GM13976 (cell line): ENCODE measurements around the gene PIEZO2.
A peak's percentile ranks its signal among the peaks of the same experiment; 100 is the strongest.

Source experiments
- DNase-seq: peaks from one replicate; pipeline ENCODE4 v3.0.0; 2012; ENCODE audit warnings: low spot score
- in situ Hi-C: fragments of 300-500 bp; cut with MboI; formaldehyde crosslinking; loops from one replicate; pipeline ENCODE4 v1.12.0; 2022; ENCODE audit warnings: low sequenced_read_pairs, mixed read lengths, inconsistent platforms; ENCODE audit not compliant: unreplicated experiment
- TF ChIP-seq, protein P1 (sequence below): IDR thresholded peaks from 2 replicates; pipeline ENCODE4 v1.5.1; 2012; ENCODE audit warnings: borderline replicate concordance, mild to moderate bottlenecking; ENCODE audit not compliant: insufficient read depth; ENCODE audit errors: extremely low read depth, missing control alignments, control extremely low read depth

The PIEZO2 gene

DNA sequence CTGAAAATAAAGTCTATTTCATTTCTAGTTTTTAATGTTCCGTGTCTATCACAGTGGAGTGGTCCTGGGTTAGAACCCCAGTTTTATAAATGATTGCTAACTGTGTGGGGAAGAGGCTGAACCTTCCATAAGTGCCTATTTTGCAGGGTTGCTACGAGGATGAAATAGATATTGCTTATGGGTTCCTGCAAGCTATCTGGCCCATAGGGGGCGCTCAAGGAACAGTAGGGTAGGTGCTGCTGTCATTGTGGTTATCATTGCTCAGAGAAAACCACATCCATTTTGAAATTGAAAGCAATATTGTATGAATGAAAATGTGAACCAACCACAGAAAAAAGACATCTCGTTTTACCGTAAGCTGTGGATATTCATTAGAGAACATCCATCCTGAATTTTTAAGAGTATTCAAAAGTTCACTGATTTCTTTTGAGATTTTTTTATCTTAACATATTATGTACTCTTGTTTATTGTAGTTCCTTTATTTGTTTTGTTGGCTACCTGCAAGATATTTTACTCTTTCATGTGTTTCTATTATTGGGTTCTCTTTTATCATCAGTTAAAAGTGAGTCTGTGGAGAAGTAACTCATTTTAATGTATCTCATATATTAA is 362.0 kb downstream of the PIEZO2 start:
- peak; percentile 71 for DNase-seq
- in situ Hi-C loops: no loop called here
- TF ChIP-seq, protein P1, sequence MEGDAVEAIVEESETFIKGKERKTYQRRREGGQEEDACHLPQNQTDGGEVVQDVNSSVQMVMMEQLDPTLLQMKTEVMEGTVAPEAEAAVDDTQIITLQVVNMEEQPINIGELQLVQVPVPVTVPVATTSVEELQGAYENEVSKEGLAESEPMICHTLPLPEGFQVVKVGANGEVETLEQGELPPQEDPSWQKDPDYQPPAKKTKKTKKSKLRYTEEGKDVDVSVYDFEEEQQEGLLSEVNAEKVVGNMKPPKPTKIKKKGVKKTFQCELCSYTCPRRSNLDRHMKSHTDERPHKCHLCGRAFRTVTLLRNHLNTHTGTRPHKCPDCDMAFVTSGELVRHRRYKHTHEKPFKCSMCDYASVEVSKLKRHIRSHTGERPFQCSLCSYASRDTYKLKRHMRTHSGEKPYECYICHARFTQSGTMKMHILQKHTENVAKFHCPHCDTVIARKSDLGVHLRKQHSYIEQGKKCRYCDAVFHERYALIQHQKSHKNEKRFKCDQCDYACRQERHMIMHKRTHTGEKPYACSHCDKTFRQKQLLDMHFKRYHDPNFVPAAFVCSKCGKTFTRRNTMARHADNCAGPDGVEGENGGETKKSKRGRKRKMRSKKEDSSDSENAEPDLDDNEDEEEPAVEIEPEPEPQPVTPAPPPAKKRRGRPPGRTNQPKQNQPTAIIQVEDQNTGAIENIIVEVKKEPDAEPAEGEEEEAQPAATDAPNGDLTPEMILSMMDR: peak; percentile 70

DNA sequence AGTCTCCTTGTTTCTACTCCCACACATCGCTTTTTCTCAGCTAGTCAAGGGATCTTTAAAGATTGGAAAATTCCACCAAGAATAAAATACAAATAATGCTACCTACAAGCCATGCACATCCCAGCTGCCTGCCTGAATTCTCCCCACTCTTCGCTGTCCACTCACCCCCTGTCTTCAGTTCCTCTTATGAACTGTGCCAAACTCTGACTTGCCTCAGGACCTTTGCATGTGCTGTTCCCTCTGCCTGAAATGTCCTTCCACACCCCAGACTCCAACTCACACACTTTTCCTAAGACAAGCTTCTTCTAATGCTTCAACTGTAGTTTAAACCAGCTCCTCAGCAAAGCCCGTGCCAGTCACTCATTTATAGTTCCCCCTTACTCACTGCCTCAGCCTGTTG is 363.6 kb downstream of the PIEZO2 start:
- in situ Hi-C loops: no loop called here
- no peak for DNase-seq
- TF ChIP-seq, protein P1: no peak

DNA sequence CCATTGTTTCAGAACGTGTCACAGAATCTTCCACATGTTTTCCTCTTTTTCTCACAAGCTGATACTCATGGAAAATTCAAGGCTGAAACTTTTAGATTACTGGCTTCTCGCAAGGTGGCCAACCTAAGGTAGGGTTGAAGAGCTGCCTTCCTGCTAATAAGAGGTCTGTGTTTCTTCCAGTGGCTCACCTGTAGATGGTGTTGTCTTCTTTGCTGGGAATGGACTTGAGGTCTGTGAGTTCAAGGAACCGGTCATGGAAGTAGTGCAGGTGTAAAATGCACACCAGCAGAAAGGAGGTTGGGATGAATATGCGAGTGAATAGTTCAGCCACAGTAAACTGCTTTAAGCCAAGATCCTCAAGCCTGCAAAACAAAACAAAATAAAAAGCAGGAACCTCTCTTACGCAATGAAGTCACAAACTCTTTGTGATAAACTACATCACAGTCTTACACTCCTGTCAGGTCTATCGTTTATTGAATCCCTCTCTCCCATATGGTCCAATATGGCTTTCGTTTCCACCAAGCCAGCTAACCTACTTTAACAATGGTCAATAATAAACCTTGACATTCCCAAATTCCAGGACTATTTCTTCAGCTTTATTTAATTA is 364.7 kb downstream of the PIEZO2 start:
- TF ChIP-seq, protein P1: no peak
- DNase-seq: no peak
- in situ Hi-C loops: no loop called here

DNA sequence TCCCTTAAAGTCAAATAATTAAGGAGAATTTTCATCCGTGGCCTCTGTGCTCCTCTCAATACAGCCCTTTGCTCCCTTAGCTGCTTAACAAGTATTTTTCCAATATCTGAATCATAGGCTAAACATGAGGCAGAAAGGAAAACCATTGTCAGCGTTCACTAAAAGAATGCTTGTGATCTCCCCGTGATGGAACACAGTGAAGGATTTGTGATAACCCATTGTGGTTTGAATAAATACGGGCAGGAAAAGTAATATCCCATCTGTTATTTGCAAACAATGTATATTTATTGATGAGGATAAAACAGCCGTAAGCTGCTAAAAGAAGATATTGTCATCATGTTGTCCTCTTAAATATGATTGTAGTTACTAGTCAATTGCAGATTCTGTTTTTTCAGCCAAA is 365.4 kb downstream of the PIEZO2 start:
- in situ Hi-C loops: no loop called here
- DNase-seq: no peak
- TF ChIP-seq, protein P1: no peak

DNA sequence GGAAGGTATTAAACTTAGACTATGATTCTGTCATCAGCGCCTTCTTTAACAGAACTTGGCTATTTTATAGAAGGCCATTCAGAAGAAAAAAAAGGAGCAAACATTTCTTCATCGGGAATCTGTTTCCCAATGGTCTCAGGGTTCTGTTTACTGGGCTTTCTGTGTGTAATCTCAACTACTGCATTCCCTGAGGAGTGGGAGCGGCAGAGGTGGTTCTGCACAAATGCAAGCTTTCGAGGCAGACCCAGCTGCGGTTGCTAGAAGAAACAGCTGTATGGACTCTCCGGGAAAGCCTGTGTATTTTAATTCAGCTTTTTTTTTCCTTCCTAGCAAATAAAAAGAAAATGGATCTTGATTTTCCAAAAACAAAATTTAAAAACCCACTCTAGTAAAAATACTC is 372.9 kb downstream of the PIEZO2 start:
- DNase-seq: no peak
- in situ Hi-C loops: no loop called here

DNA sequence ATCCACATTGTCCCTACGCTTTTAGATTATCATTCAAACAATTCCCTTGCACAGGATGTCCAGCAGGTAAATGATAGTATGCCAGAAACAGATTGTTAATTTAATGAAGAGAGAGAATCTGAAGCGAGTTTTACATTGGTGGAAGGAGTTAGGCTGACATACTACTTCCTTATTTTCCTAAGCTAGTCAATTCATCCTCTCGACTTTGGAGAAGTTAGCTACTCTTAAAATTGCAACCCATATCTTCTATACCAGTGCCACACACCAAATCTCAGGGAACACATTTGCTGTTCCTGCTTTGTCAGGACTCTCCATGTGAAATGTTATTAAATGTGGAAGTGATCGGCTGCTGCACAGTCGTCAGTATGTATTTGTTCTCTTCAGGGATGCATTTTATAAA is 374.3 kb downstream of the PIEZO2 start:
- TF ChIP-seq, protein P1: no peak
- no peak for DNase-seq
- in situ Hi-C loops: no loop called here

More for the DNA sequence above, 372.9 kb downstream of the PIEZO2 start:
- TF ChIP-seq, protein P1: no peak
